Neuronal stem cell (in vitro differentiated cells): ENCODE results near the gene STARD7.

Source experiments
- DNase-seq: peaks from one replicate; pipeline ENCODE4 v3.0.0-alpha.2; 2013; ENCODE audit warnings: low spot score
- H2AFZ ChIP-seq: one replicate; pipeline ENCODE4 v1.6.1; 2013; ENCODE audit warnings: mild to moderate bottlenecking, low read length, inconsistent platforms
- H2AK5ac ChIP-seq: 2 replicates; pipeline ENCODE4 v1.6.1; 2013; ENCODE audit warnings: low read depth, mild to moderate bottlenecking, inconsistent platforms, low read length, moderate library complexity, mixed read lengths
- H2BK120ac ChIP-seq: 2 replicates; pipeline ENCODE4 v1.6.1; 2013; ENCODE audit warnings: low read depth, mild to moderate bottlenecking, inconsistent platforms, low read length, moderate library complexity, mixed read lengths
- H2BK12ac ChIP-seq: one replicate; pipeline ENCODE4 v1.6.1; 2013; ENCODE audit warnings: low read length, inconsistent platforms
- H2BK15ac ChIP-seq: 2 replicates; pipeline ENCODE4 v1.6.1; 2013; ENCODE audit warnings: mild to moderate bottlenecking, low read length, inconsistent platforms, mixed read lengths
- H2BK5ac ChIP-seq: one replicate; pipeline ENCODE4 v1.6.1; 2013; ENCODE audit warnings: inconsistent platforms, mild to moderate bottlenecking, low read length, moderate library complexity
- H3K14ac ChIP-seq: one replicate; pipeline ENCODE4 v1.6.1; 2013; ENCODE audit warnings: low read length, inconsistent platforms
- H3K18ac ChIP-seq: 2 replicates; pipeline ENCODE4 v1.6.1; 2013; ENCODE audit warnings: low read length, inconsistent platforms
- H3K23ac ChIP-seq: 2 replicates; pipeline ENCODE4 v1.6.1; 2013; ENCODE audit warnings: low read depth, mild to moderate bottlenecking, mixed read lengths, low read length, inconsistent platforms; ENCODE audit not compliant: poor library complexity
- H3K27ac ChIP-seq: replicated peaks from 3 replicates; pipeline ENCODE4 v1.5.1; 2013; ENCODE audit warnings: low read length, inconsistent platforms
- H3K27me3 ChIP-seq, 3 experiments: 2 replicates each; pipeline ENCODE4 v1.6.1; 2013; ENCODE audit warnings: low read length in 3 of 3, mild to moderate bottlenecking in 2 of 3, inconsistent platforms in 1 of 3, low read depth in 1 of 3, mixed read lengths in 1 of 3, moderate library complexity in 1 of 3; ENCODE audit not compliant: control insufficient read depth in 3 of 3, insufficient read depth in 3 of 3
- H3K36me3 ChIP-seq, 2 donors: replicated peaks in 1 of 2; 2 replicates each; pipeline ENCODE4 v1.6.1; 2013; ENCODE audit warnings: low read length in 2 of 2; ENCODE audit not compliant: control insufficient read depth in 2 of 2, insufficient read depth in 2 of 2
- H3K4ac ChIP-seq: 2 replicates; pipeline ENCODE4 v1.6.1; 2013; ENCODE audit warnings: inconsistent platforms, mild to moderate bottlenecking, low read length, moderate library complexity
- H3K4me1 ChIP-seq, 2 donors: 1 replicate in 1 of 2; 2 replicates in 1 of 2; pipeline ENCODE4 v1.6.1; 2013; ENCODE audit warnings: low read length in 2 of 2, low read depth in 1 of 2; ENCODE audit not compliant: control insufficient read depth in 2 of 2, insufficient read depth in 1 of 2
- H3K4me2 ChIP-seq: one replicate; pipeline ENCODE4 v1.6.1; 2013; ENCODE audit warnings: mild to moderate bottlenecking, low read length, inconsistent platforms; ENCODE audit not compliant: insufficient read depth, poor library complexity, severe bottlenecking
- H3K4me3 ChIP-seq, 2 donors: 2 replicates each; pipeline ENCODE4 v1.5.1; 2013; ENCODE audit warnings: low read length in 2 of 2, mild to moderate bottlenecking in 2 of 2, inconsistent platforms in 1 of 2, moderate library complexity in 1 of 2
- H3K79me1 ChIP-seq: one replicate; pipeline ENCODE4 v1.6.1; 2013; ENCODE audit warnings: low read depth, mild to moderate bottlenecking, inconsistent platforms, low read length, moderate library complexity
- H3K9ac ChIP-seq: one replicate; pipeline ENCODE4 v1.6.1; 2013; ENCODE audit warnings: mild to moderate bottlenecking, low read depth, low read length, inconsistent platforms; ENCODE audit not compliant: poor library complexity
- H3K9me3 ChIP-seq, 2 donors: replicated peaks in 1 of 2; 2 replicates each; pipeline versions ENCODE3 to v1.6.1; 2013; ENCODE audit warnings: low read length in 2 of 2, mild to moderate bottlenecking in 2 of 2, inconsistent platforms in 1 of 2, low read depth in 1 of 2, mixed read lengths in 1 of 2, moderate library complexity in 1 of 2; ENCODE audit not compliant: control insufficient read depth in 2 of 2, insufficient read depth in 1 of 2
- H4K8ac ChIP-seq: one replicate; pipeline ENCODE4 v1.6.1; 2013; ENCODE audit warnings: low read depth, mild to moderate bottlenecking, inconsistent platforms, low read length, moderate library complexity
- H4K91ac ChIP-seq: one replicate; pipeline ENCODE4 v1.6.1; 2013; ENCODE audit warnings: low read length, low read depth, mild to moderate bottlenecking, inconsistent platforms; ENCODE audit not compliant: poor library complexity
- WGBS, 2 donors: extraction: QIAGEN DNeasy Blood & Tissue Kit; methylation state at CpG; one replicate each; pipeline ENCODE4 v1.1.7; 2013; ENCODE audit warnings: missing lambda C conversion rate in 2 of 2, mixed read lengths in 1 of 2; ENCODE audit not compliant: insufficient read length in 2 of 2, insufficient replicate concordance in 1 of 2; ENCODE audit errors: extremely low coverage in 2 of 2; 5-methylcytosine and 5-hydroxymethylcytosine counted together

The STARD7 gene

GRCh38 chr2:96150007-96150640 lies 58.5 kb downstream of the STARD7 start:
- H3K9me3 ChIP-seq, result no peaks in the 10 kb centered on the region
- no peak overlapping the region for H3K9ac ChIP-seq
- H2AK5ac ChIP-seq, result peak overlapping the region; percentile 60
- H3K4me2 ChIP-seq, result no peak overlapping the region
- H3K27ac ChIP-seq, result no peak overlapping the region
- H3K14ac ChIP-seq, result no peak overlapping the region
- no peaks in the 10 kb centered on the region for H3K79me1 ChIP-seq
- H3K18ac ChIP-seq, result no peak overlapping the region
- peak overlapping the region; percentile 75 for H2BK12ac ChIP-seq
- no peak overlapping the region for H3K4me3 ChIP-seq
- peaks cover 2 to 43% (median 18%) of the 10 kb centered on the region in 3 experiments for H3K27me3 ChIP-seq
- H2BK15ac ChIP-seq, result no peak overlapping the region
- H3K23ac ChIP-seq, result no peak overlapping the region
- no peak overlapping the region for H2BK120ac ChIP-seq
- no peak overlapping the region for H2AFZ ChIP-seq
- H3K36me3 ChIP-seq, result no peaks in the 10 kb centered on the region
- peaks cover 29 to 37% of the 10 kb centered on the region in 2 donors for H3K4me1 ChIP-seq
- no peak overlapping the region for H3K4ac ChIP-seq
- H4K8ac ChIP-seq, result no peak overlapping the region
- H2BK5ac ChIP-seq, result no peak overlapping the region
- DNase-seq, result no peak
- no CpG with 5 or more reads among the region's 6 CpGs for WGBS, 2 donors
- no peak overlapping the region for H4K91ac ChIP-seq

DNA sequence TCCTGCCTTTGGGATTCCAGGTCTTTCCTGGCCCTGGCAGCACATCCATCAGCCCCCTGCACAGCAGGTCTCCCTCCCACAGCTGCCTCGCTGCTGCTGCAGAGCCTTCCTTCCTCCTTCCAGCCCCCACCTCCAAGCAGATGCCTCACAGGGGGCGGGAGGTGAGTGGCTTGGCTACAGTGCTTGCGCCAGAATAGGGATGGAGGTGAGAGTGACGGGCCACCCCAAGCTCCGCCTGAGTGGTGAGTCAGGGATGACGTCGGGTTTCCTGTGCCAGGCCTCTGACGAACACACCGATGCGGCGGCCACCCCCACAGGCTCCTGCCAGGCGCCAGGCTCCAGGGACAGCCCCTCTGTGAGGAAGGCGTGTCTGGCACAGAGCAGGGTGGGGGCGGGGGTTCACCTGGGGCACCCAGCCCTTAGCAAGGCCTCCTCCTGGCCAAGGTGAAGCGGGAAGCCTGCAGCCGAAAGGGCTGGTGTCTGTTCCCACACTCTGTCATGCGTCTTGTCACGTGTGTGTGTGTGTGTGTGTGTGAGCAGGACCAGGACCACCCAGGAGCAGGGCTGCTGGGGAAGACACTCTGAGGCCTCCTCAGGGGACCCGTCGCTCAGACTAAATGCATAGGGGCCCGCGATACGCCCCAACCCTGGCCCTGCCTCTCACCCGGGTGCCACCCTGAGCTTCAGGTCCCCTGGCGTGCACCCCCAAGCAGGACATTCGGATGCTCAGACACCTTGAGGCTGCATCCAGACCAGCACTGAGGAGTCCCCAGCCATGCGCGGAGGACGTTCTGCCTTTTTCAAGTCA lies 60.0 kb downstream of the STARD7 start:
- no peak overlapping the region for H2BK120ac ChIP-seq
- H3K9ac ChIP-seq, result peak overlapping the region; percentile 71
- H2AFZ ChIP-seq, result peak overlapping the region; percentile 91
- H2BK12ac ChIP-seq, result peak overlapping the region; percentile 88
- no peak overlapping the region for H3K4me2 ChIP-seq
- H3K18ac ChIP-seq, result peak overlapping the region; percentile 89
- H3K36me3 ChIP-seq, result no peaks in the 10 kb centered on the region
- H3K14ac ChIP-seq, result no peak overlapping the region
- H2AK5ac ChIP-seq, result peak overlapping the region; percentile 77
- H3K27me3 ChIP-seq, result peaks cover 6 to 58% (median 29%) of the 10 kb centered on the region in 3 experiments
- no peak overlapping the region for H3K27ac ChIP-seq
- H4K8ac ChIP-seq, result no peak overlapping the region
- peaks cover 35 to 36% of the 10 kb centered on the region in 2 donors for H3K4me1 ChIP-seq
- peaks cover 4% of the 10 kb centered on the region for H3K79me1 ChIP-seq
- H3K4ac ChIP-seq, result no peak overlapping the region
- H2BK15ac ChIP-seq, result peak overlapping the region; percentile 39
- H3K9me3 ChIP-seq, result no peaks in the 10 kb centered on the region
- no peak overlapping the region for H3K4me3 ChIP-seq
- peak; percentile 48 for DNase-seq
- H3K23ac ChIP-seq, result peak overlapping the region; percentile 46
- WGBS, 2 donors, result no CpG with 5 or more reads among the region's 29 CpGs
- H2BK5ac ChIP-seq, result no peak overlapping the region
- peak overlapping the region; percentile 27 for H4K91ac ChIP-seq

DNA sequence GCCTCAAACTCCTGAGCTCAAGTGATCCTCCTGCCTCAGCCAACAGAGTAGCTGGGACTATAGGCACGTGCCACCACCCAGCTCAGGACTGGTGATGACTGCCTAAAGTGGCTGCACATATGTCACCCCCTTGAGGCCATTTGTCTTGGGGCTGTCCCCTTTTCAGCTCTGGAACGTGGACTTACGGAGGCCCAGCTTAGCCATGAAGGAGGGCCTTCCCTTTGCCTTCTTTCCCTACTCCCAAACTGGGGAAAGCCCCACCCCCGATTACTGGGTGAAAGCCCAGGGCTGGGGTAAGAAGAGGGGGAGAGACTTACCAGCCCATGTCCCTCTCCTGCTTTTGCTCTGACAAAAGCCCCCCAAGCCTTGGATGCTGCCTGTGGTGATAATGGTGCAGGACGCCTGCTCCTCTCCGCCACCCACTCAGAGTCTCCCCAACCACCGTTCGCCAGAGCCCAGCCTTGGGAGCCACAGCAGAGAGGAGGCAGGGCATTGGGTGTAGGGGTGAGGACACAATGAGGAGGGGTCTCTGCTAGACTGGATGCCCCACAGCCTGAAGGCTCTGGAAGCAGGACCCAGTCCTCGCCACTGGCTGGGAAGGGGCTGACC lies 60.9 kb downstream of the STARD7 start:
- no peak overlapping the region for H2AFZ ChIP-seq
- no peak for DNase-seq
- H2BK5ac ChIP-seq, result no peak overlapping the region
- H3K9ac ChIP-seq, result no peak overlapping the region
- peak overlapping the region; percentile 8 for H2AK5ac ChIP-seq
- H3K4me2 ChIP-seq, result no peak overlapping the region
- no peak overlapping the region for H4K91ac ChIP-seq
- H2BK12ac ChIP-seq, result no peak overlapping the region
- no peak overlapping the region for H3K4me3 ChIP-seq
- H2BK15ac ChIP-seq, result peak overlapping the region; percentile 8
- peaks cover 4% of the 10 kb centered on the region for H3K79me1 ChIP-seq
- H3K14ac ChIP-seq, result no peak overlapping the region
- H3K4ac ChIP-seq, result no peak overlapping the region
- no peak overlapping the region for H3K18ac ChIP-seq
- no peak overlapping the region for H3K27ac ChIP-seq
- no peaks in the 10 kb centered on the region for H3K36me3 ChIP-seq
- H4K8ac ChIP-seq, result no peak overlapping the region
- WGBS, 2 donors, result no CpG with 5 or more reads among the region's 9 CpGs
- peaks cover 6 to 67% (median 29%) of the 10 kb centered on the region in 3 experiments for H3K27me3 ChIP-seq
- H3K4me1 ChIP-seq, result peaks cover 29 to 30% of the 10 kb centered on the region in 2 donors
- H2BK120ac ChIP-seq, result no peak overlapping the region
- no peaks in the 10 kb centered on the region for H3K9me3 ChIP-seq
- H3K23ac ChIP-seq, result no peak overlapping the region
